ENCODE measurements around the gene SLC44A5.

GRCh38 chr1:75233302-75233929 lies 377.5 kb downstream of the SLC44A5 start:
- TF ChIP-seq CTCF (IDR thresholded peaks at IDR 0.05) = peak; percentile 73; the same call in 1 of the 2 replicates
- TF ChIP-seq REST (IDR thresholded peaks at IDR 0.05; ENCODE audit: insufficient read depth in 1 of 2, low read depth in 2 of 2, low read length in 1 of 2) = no peak
- no peak for TF ChIP-seq SIN3A (IDR thresholded peaks at IDR 0.05; ENCODE audit: borderline replicate concordance, insufficient read depth, low read depth, low read length)

Data from Panc1 (cell line).